SIG-M5 (cell line): ENCODE results near the gene ITM2C.

Experiments used
- DNase-seq: peaks from one replicate; lab custom pipeline; 2025; lab: John Stamatoyannopoulos, UW

ITM2C gene

GRCh38 chr2:230907361-230908091 lies 42.8 kb downstream of the ITM2C start:
- no peak for DNase-seq

- no peak for DNase-seq
Observed at GRCh38 chr2:230908092-230908594, 43.4 kb downstream of the ITM2C start.

GRCh38 chr2:230908595-230909191 lies 44.0 kb downstream of the ITM2C start:
- peak; percentile 68 for DNase-seq

GRCh38 chr2:230909841-230910545 lies 45.3 kb downstream of the ITM2C start:
- DNase-seq: no peak

GRCh38 chr2:230910546-230911177 lies 45.9 kb downstream of the ITM2C start:
- no peak for DNase-seq

GRCh38 chr2:230912046-230912445 lies 47.3 kb downstream of the ITM2C start:
- no peak for DNase-seq

- no peak for DNase-seq
Observed at GRCh38 chr2:230912724-230913123, 48.0 kb downstream of the ITM2C start.

- peak; percentile 46 for DNase-seq
Observed at GRCh38 chr2:230913406-230914143, 48.8 kb downstream of the ITM2C start.

GRCh38 chr2:230914886-230915285 lies 50.1 kb downstream of the ITM2C start:
- DNase-seq: no peak

GRCh38 chr2:230915319-230915718 lies 50.6 kb downstream of the ITM2C start:
- DNase-seq: no peak

GRCh38 chr2:230916218-230916617 lies 51.5 kb downstream of the ITM2C start:
- no peak for DNase-seq

- DNase-seq: no peak
Observed at GRCh38 chr2:230919240-230919639, 54.5 kb downstream of the ITM2C start.

- DNase-seq: no peak
Observed at GRCh38 chr2:230919681-230920080, 54.9 kb downstream of the ITM2C start.

GRCh38 chr2:230920167-230920566 lies 55.4 kb downstream of the ITM2C start:
- DNase-seq: no peak

- DNase-seq: no peak
Observed at GRCh38 chr2:230921806-230922595, 57.3 kb downstream of the ITM2C start.

- no peak for DNase-seq
Observed at GRCh38 chr2:230922951-230923717, 58.4 kb downstream of the ITM2C start.

GRCh38 chr2:230924092-230924469 lies 59.3 kb downstream of the ITM2C start:
- no peak for DNase-seq

- no peak for DNase-seq
Observed at GRCh38 chr2:230924470-230925341, 60.0 kb downstream of the ITM2C start, which contains the start of gene GPR55. Gene GPR55, minus strand, starts transcription at chr2:230925242. Its CDS starts 14,280 bp downstream, at chr2:230910962.

GRCh38 chr2:230925443-230925878 lies 60.7 kb downstream of the ITM2C start:
- no peak for DNase-seq
